ENCODE measurements around the gene LAGE3. TPM values are rescaled to one million over a fixed set of nuclear protein-coding genes. Genes with fewer than 3 reads are reported as not detected.

The LAGE3 gene
- total and polyA plus RNA-seq, 2 of the 8 experiments (the other 6 are each of a cell fraction or from before 2014, with no cell fraction given) = 44.5 to 102 TPM

GRCh38 chrX:154450312-154450711 is 28.8 kb downstream of the LAGE3 start:
- 96% methylated on average over 11 of the region's 17 CpGs; no CpG with 5 or more reads in 1 of the 2 experiments for WGBS, 2 experiments (ENCODE audit: extremely low coverage in 1 of 2, insufficient coverage in 1 of 2, insufficient read length in 1 of 2, insufficient replicate concordance in 2 of 2, low coverage in 1 of 2, low lambda C conversion rate in 2 of 2, missing lambda C conversion rate in 1 of 2)
- no peak overlapping the region for H2BK12ac ChIP-seq (ENCODE audit: low read depth, low read length)
- no peak overlapping the region for H3K23ac ChIP-seq (ENCODE audit: insufficient read length)
- H2AFZ ChIP-seq (ENCODE audit: low read length) = no peak overlapping the region
- no peak overlapping the region for H3K4me2 ChIP-seq (ENCODE audit: insufficient read depth in 1 of 2, low read depth in 2 of 2, low read length in 2 of 2)
- no peak for FAIRE-seq
- no peak overlapping the region for H2AK5ac ChIP-seq (ENCODE audit: low read depth, low read length)
- no peaks in the 10 kb centered on the region for H4K20me1 ChIP-seq (replicated peaks in 1 of 2; ENCODE audit: control insufficient read depth in 1 of 2, insufficient read depth in 2 of 2, low read length in 2 of 2)
- H3K56ac ChIP-seq (replicated peaks; ENCODE audit: insufficient read length, low read depth, low read length) = no peak overlapping the region
- H3K23me2 ChIP-seq (ENCODE audit: low read depth, low read length) = no peaks in the 10 kb centered on the region
- no peak overlapping the region for H3K18ac ChIP-seq (ENCODE audit: extremely low read depth, low read length)
- no peak overlapping the region for H3K4ac ChIP-seq (replicated peaks; ENCODE audit: insufficient read length, low read depth, low read length)
- no peak overlapping the region for H2BK15ac ChIP-seq (ENCODE audit: low read length)
- no peak overlapping the region for H3K4me3 ChIP-seq (ENCODE audit: extremely low read depth in 1 of 4, insufficient read depth in 2 of 4, low read depth in 3 of 4, low read length in 4 of 4)
- no peak for DNase-seq (ENCODE audit: low read depth in 1 of 2, low spot score in 2 of 2)
- no peak overlapping the region for H2BK20ac ChIP-seq (ENCODE audit: low read length)
- no peaks in the 10 kb centered on the region; a peak in 1 of 4 replicates for H3K79me2 ChIP-seq (ENCODE audit: control insufficient read depth in 1 of 2, insufficient read depth in 2 of 2, low read length in 2 of 2)
- H3K79me1 ChIP-seq (ENCODE audit: low read depth, low read length) = no peaks in the 10 kb centered on the region; the same call in 1 of the 2 replicates
- H2BK5ac ChIP-seq (ENCODE audit: low read depth, low read length) = no peak overlapping the region
- H3K27ac ChIP-seq (ENCODE audit: low read depth, low read length) = no peak overlapping the region
- no peak overlapping the region for H2BK120ac ChIP-seq (replicated peaks; ENCODE audit: low read depth, low read length)
- no peak overlapping the region for H3K14ac ChIP-seq (ENCODE audit: insufficient read length)
- no peaks in the 10 kb centered on the region for H3K27me3 ChIP-seq (replicated peaks in 1 of 4; ENCODE audit: control insufficient read depth in 3 of 4, extremely low read depth in 1 of 4, insufficient read depth in 3 of 4, low read length in 3 of 4)
- no peak overlapping the region for H4K8ac ChIP-seq (ENCODE audit: extremely low read depth, insufficient read depth, low read length)
- no peaks in the 10 kb centered on the region for H3K4me1 ChIP-seq (replicated peaks in 1 of 4; ENCODE audit: control insufficient read depth in 3 of 4, insufficient read depth in 4 of 4, low read length in 3 of 4)
- peaks cover 0 to 17% (median 5%) of the 10 kb centered on the region in 4 experiments; a peak in 5 of 8 replicates for H3K36me3 ChIP-seq (ENCODE audit: control insufficient read depth in 2 of 4, insufficient read depth in 4 of 4, low read length in 3 of 4)
- no peak overlapping the region for H3K9ac ChIP-seq (replicated peaks in 1 of 4; ENCODE audit: extremely low read depth in 1 of 4, low read depth in 3 of 4, low read length in 3 of 4)
- CTCF ChIA-PET (ENCODE audit: partially characterized antibody) = interaction anchor here (1.0 kb wide), 1 partner anchor 32 kb away, joined by 3 read pairs; no protein-coding TSS in a partner anchor
- H3K9me3 ChIP-seq (ENCODE audit: insufficient read depth in 2 of 2, low read depth in 1 of 2, low read length in 1 of 2) = no peaks in the 10 kb centered on the region
- H4K91ac ChIP-seq (replicated peaks; ENCODE audit: insufficient read length, low read length) = no peak overlapping the region
- H4K5ac ChIP-seq (ENCODE audit: insufficient read length, low read depth, low read length) = no peak overlapping the region
- POLR2A ChIA-PET (ENCODE audit: partially characterized antibody) = no interaction called here
- TF ChIP-seq KDM5A (IDR thresholded peaks at IDR 0.05; ENCODE audit: low read length) (no peak), RBBP5 (IDR thresholded peaks at IDR 0.05; ENCODE audit: borderline replicate concordance, low read depth, low read length) (no peak), TAF1 (IDR thresholded peaks at IDR 0.05; ENCODE audit: low read depth, low read length) (no peak), YY1 (IDR thresholded peaks at IDR 0.05; ENCODE audit: low read depth, low read length) (no peak), SP1 (IDR thresholded peaks at IDR 0.05; ENCODE audit: low read depth, low read length) (no peak), GTF2F1 (IDR thresholded peaks at IDR 0.05; ENCODE audit: borderline replicate concordance, low read depth, low read length) (no peak), EP300 (IDR thresholded peaks at IDR 0.05; ENCODE audit: borderline replicate concordance in 1 of 2, low read depth in 2 of 2, low read length in 2 of 2) (no peak), RFX5 (IDR thresholded peaks at IDR 0.05; ENCODE audit: borderline replicate concordance, low read depth, low read length) (no peak), ATF2 (IDR thresholded peaks at IDR 0.05; ENCODE audit: low read length) (no peak), NANOG (IDR thresholded peaks at IDR 0.05; ENCODE audit: insufficient read depth, low read depth, low read length, poor library complexity, severe bottlenecking) (no peak), CHD1 (IDR thresholded peaks at IDR 0.05; ENCODE audit: low read depth, low read length) (no peak), USF2 (IDR thresholded peaks at IDR 0.05; ENCODE audit: low read length) (no peak)
